ENCODE results near the gene MAP1B.
A peak's percentile ranks its signal among the peaks of the same experiment; 100 is the strongest.

Gene MAP1B

GRCh38 chr5:72231991-72232703 lies 124.9 kb downstream of the MAP1B start:
- no peak for DNase-seq

DNA sequence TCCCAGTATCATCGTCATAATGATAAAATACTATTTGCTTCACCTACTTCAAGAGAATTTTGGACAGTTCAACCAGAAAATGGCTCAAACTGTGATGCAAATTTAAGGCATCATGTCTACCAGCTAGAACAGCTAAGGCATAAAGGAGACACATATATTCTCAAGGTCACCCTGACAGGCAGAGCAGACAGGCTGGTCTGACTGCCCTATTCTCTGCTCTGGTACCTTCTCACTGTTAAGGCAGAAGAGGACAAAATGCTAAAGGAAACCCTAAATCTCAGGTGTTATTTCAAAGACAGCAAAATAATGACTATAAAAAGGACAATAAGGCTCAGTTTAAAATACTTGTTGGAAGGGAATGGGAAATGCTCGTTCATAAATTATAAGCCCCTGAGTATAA lies 125.6 kb downstream of the MAP1B start:
- DNase-seq = no peak

DNA sequence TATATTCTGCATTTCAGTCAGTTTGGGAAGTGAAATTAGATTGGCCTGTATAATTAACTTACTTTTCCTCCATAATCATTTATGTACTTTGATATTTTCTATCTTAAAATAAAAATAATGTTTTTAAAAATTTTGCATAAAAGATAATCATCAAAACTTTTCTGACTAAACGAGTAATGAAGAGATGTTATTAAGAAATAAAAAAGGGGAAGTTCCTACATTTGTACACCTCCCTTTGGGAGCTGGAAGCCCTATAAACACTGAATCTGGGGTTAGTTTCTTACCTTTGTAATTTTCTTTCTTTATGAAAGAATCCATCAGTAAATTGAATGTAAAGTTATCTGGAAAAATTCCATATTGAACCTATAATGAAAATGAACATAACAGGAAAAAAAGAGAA lies 126.6 kb downstream of the MAP1B start:
- DNase-seq = no peak

- DNase-seq = no peak
Observed at GRCh38 chr5:72234265-72234700, 127.0 kb downstream of the MAP1B start.

GRCh38 chr5:72234868-72235267 lies 127.6 kb downstream of the MAP1B start:
- DNase-seq = no peak

DNA sequence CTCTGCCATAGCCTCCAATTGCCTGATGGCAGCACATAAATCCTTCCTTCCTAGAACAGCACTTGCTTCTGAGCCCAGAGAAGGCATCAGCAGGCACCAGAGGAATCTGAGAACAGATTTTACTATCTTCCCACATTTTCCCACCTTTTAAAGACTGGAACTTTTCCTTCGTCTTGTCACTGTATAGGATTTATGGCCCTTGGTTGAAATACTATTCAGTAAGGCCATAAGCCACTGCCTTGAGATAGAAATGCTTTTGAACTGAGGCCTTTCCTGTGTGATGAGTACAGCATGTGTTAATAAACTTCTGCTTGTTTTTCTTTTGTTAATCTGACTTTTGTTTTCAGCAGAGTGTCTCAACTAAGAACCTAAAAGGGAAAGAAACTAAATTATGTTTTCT lies 128.4 kb downstream of the MAP1B start:
- DNase-seq = no peak

GRCh38 chr5:72237415-72237814 lies 130.1 kb downstream of the MAP1B start:
- DNase-seq = no peak

DNA sequence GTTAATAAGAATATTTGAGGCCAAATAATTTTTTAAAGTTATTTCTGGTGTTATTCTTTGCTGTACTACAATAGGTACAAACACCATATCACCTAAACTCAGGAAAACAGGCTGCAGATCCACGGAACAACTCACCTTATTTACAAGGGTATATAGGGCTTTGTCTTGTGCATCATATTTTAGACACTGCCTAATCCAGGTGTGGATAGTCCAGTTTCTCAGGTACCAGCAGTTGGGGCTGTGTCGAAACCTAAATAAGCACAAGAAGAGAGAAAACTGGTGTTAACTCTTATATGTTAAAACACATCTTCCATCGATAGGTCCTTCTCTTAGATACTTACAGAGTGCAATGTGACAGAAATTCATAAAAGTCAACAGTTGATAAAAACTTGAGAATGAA lies 130.6 kb downstream of the MAP1B start:
- DNase-seq = no peak

DNA sequence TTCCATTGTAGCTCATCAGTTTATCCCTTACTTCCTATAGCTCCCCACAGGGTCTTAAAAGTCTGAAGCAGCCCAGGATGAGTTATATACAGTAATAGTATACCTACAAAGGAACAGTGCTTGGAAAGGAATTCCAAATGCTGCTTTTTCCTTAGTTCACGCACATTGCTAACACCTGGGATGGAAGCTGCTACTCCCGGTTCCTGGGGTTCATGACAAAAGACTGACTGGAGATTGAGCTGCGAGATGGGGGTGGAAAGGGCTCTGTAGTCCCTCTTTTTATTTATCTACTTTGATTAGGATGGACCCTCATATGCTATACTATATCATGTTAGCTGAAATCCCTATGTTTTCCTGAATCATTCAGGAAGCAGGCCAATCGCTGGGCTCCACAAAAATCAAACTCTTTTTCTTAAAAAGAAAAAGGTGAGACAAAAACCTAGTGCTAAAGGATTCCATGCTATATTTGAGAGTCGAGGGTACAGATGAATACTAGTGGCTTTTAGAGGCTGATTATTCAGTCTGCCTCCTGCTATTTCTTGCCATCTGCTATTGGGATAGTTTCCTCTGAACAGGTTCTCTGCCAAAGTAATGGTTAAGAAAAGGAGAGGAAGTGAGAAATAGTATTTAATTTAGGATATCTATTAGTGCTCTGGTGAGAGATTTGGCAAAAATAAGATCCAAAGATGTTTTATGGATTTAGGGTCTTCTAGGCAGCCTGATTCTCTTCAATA lies 131.6 kb downstream of the MAP1B start:
- DNase-seq = no peak

DNA sequence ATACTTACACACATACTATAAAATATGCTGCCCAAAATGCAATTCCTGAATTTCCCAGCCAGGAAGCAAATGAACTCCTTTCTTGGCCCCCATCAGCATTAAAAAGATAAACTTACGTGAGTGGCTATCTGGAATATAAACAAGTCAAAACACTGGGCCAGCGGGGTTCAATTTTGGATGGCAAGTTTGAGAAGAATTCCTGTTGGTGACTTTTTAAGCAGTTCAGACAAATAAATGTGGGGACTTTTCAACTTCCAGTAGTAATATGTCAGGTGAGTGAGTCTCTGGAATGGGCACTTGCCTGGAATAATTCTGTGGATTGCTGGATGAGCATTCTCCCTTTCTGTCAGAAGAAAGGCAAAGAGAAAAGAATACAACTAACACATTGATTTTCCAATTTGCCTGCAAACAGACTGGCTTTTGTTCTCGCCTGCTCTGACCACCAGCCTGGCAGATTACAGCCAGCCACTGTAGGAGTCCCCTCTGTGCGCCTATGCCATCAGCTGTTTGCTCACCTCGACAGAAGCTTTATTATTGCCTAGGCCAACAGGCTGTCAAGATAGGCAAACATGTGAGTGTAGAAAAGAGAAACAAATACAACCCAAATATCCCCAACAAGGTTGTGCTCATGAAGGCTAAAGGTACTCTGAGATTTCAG lies 134.2 kb downstream of the MAP1B start:
- no peak for DNase-seq

- no peak for DNase-seq
Observed at GRCh38 chr5:72242796-72243475, 135.7 kb downstream of the MAP1B start.

DNA sequence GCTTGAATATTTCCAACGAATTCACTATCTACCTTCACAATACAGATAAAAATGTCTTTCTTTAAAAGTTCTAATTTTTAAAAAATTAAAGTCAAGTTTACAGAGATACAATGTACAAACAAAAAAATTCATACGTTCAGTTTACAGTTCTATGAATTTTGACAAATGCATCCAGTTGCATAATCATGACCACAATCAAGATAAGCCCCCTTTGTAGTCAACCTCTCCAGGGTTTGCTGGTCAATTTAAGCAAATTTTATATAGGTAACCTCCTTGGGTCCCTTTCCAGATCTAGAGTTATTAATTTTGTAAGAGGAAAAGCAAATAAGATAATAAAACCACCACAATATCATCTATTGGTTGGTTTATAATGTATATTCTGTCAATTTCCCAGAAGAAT lies 136.4 kb downstream of the MAP1B start:
- no peak for DNase-seq

- peak; percentile 33 for DNase-seq
Observed at GRCh38 chr5:72244862-72245371, 137.6 kb downstream of the MAP1B start.

DNA sequence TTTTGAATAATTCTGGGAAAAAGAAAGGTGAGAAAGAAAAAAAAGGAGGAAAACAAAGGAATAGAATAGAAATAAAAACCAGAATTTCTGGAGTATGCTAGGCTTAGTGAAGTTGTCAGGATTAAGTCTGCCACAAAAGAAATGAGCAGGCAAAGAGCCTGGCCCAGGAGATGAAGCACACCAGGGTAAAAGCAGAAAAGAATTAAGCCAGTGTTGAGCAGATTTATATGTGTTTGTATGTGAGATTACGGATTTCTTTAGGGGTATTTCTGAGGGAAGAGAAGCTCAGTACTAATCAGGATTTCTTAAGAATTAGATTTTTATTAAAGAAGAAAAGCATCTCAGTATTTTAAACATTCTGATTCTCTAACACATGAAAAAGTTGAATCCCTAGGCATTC lies 138.3 kb downstream of the MAP1B start:
- DNase-seq = no peak

DNA sequence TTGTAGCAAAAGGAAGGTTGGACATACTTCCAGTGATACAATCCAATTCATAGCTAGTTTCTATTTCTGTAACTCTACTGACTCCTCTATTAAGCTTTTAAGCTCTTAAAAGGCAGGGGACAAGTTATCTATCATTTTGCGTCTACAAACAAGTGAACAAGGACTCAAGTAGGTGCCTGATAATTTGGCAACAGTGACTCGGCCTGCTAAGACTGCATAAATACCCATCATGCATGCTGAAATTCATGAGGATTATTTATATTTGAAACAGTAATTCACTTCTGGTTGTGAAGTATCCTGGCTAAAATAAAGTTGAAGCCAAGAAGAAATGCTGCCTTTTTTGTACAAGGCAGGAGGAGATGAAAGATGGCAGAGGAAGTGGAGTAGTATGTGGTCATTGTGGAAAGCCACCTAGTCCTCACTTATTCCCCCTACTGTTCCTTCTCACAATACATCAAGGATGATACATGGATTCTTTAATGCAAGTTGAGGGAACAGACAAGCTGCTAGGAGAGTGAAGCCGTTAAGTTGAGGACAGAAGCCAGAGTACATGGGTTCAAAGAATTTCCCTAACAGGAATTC lies 138.8 kb downstream of the MAP1B start:
- DNase-seq = no peak

DNA sequence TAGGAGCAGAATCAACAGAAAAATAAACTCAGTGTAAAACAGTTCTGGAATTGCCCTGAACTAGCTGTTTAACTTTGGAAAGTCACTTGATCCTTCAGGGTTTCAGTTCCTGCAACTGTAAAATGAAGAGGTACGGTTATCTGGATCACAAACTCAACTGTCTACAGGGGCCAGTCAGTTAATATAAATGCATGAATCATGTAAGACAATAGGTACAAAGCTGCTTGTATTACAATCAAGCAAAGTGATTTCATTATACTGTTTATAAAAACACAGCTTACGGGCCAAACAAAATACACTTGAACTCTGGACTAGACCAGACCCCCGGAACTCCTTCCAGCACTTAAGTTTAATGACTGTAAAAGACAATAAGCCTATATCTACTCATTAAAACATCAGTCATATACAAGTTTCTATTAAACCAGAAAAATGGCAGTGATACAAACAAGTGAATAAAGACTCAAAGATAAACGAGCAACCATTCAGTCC lies 139.7 kb downstream of the MAP1B start:
- DNase-seq = no peak

DNA sequence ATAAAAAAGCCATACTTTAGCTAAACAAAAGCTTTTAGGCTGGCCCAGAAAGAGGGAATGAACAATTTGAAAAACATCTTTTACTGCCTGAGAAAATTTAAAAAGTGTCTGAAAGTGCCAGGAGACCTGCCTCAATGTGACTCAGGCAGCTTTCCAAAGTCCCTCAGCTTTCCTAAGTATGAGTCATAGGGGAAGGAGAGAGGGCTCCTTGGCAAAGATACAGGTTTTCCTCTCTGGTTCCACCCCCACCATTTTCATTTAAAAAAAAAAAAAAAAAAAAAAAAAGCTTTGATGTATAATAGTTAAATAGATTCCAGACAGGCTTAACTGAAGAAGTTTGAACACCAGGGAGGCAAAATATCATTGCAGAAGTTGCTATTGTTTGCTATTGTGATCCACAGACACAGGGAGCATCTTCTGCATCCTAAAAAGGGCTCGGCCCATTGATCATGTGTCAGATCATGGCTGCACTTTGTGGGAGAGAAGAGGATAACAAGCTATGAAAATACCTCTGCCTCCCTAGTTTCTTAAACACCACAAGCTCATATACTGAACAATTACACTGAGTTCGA lies 141.2 kb downstream of the MAP1B start:
- DNase-seq = no peak

GRCh38 chr5:72251386-72251785 lies 144.1 kb downstream of the MAP1B start:
- DNase-seq = no peak

DNA sequence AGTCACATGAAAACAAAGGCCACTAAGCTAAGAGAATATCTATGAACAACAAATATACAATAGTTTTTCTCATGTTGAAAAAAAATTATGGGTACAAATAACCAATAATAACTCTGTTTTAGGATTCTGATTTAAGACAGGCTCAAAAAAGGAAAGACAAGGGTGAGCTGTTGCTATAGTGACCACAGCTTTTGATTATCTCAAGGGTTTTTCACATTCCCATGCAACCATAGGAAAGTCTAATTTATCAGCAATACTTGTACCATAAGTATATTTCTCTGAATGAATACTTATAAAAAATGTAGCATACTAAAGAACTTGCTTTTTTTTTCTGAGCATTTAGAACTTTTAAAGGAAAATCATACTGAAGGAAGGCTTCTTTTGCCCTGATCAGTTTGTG lies 144.7 kb downstream of the MAP1B start:
- no peak for DNase-seq

DNA sequence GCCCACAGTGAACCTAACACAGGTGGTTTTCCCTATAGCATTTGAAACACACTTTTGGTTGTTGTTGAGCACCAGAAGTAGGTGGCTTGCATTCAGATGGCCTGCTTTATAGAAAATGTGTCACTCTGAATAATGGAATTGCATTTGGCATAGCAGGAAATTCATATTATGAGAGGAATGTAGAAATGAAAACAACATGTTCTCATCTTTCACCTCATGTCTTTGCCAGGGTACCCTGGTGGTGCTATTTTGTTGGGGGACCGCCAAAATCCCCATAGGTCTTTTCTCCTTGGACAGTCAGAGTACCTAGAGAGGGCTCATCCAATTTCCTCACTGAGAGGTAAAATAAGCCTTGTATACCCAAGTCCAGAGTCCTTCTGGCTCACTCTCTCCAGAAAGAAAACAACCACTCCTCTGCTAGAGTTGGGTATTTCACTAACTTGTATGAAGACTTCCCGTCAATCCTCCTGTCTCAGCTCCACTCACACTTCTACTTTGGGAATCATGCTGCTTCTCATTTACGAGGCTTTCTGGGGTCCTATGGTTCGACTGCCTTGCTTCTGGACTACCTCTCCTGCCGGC lies 145.4 kb downstream of the MAP1B start:
- no peak for DNase-seq

- peak; percentile 16 for DNase-seq
Observed at GRCh38 chr5:72255237-72255636, 148.0 kb downstream of the MAP1B start.

GRCh38 chr5:72255670-72256069 lies 148.4 kb downstream of the MAP1B start:
- no peak for DNase-seq

Data from NCI-H510A treated with DMSO at 0.1 percent for 48 hours (cell line).